ENCODE results near the gene ANGPTL8.

- no peak for TF ChIP-seq CTCF (IDR thresholded peaks at IDR 0.05)
- TF ChIP-seq POLR2A (IDR thresholded peaks at IDR 0.05) = no peak
These were observed 40.3 kb downstream of the ANGPTL8 start for GRCh38 chr19:11279505-11280236.
